Coronary artery (tissue), 2 donors: Measurements from ENCODE around the gene CD300H.

Experiments used
- DNase-seq: peaks from one replicate; pipeline ENCODE4 v3.0.0-alpha.2; 2017; ENCODE audit warnings: low spot score
- H3K27ac ChIP-seq, 2 donors: fragments of 200-600 bp; sonication (generic); one replicate each; pipeline ENCODE4 v1.5.1; 2016 to 2019
- H3K4me3 ChIP-seq: fragments of 200-600 bp; sonication (generic); 2 replicates; pipeline ENCODE4 v1.5.1; 2016; ENCODE audit warnings: mild to moderate bottlenecking, moderate library complexity
- TF ChIP-seq, protein P1 (sequence below): fragments of 200-600 bp; sonication (generic); IDR thresholded peaks from one replicate; pipeline ENCODE4 v1.5.1; 2019; ENCODE audit warnings: antibody characterized with exemption

CD300H gene

DNA sequence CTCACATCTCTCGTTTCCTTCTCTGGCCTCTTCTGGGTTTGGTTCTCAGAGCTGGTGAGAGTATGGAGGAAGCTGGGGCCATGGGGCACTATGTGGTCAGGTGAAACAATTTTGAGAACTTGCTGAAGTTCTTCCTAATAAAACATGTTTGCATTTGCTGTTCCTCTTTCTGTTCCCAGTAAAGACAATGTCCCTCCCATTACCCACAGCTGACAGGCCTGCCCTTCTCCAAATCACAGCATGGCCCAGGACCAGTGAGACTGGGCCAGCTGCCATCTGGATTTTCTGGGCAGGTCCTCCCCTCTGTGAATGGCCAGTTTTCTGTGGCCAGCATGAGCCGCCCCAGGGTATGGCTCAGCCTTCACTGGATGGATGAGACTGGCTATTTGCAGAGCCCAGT is at the start of gene CD300H:
TSS of gene CD300H (minus strand) at position 113 of the 400 bp plus-strand sequence.
- no peak for DNase-seq
- H3K27ac ChIP-seq = no peak within 1 kb of the TSS
- no peak within 1 kb of the TSS for H3K4me3 ChIP-seq
- TF ChIP-seq, protein P1, sequence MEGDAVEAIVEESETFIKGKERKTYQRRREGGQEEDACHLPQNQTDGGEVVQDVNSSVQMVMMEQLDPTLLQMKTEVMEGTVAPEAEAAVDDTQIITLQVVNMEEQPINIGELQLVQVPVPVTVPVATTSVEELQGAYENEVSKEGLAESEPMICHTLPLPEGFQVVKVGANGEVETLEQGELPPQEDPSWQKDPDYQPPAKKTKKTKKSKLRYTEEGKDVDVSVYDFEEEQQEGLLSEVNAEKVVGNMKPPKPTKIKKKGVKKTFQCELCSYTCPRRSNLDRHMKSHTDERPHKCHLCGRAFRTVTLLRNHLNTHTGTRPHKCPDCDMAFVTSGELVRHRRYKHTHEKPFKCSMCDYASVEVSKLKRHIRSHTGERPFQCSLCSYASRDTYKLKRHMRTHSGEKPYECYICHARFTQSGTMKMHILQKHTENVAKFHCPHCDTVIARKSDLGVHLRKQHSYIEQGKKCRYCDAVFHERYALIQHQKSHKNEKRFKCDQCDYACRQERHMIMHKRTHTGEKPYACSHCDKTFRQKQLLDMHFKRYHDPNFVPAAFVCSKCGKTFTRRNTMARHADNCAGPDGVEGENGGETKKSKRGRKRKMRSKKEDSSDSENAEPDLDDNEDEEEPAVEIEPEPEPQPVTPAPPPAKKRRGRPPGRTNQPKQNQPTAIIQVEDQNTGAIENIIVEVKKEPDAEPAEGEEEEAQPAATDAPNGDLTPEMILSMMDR = no peak

DNA sequence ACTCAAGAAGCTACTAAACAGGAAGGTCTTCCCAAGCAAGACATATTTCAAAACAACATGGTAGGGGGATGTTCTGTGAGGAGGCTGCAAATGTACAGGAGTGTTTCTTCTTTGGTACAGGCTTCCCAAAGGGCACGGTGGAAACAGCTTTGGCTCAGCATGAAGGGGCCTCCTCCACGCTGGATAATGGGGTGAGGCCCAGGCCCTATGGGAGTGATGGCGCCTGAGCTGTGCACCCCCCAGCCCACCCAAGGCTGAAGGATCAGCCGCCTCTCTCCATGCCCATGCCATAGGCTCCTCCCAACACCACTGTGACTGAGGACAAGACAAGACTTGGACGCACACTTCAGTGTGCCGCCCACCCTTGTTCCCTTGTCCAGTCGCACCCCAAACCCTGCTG is 49.4 kb upstream of the CD300H start:
- no peak for DNase-seq
- Histone ChIP-seq H3K4me3 (no peak overlapping the region), H3K27ac (no peak overlapping the region)
- TF ChIP-seq, protein P1 = no peak

DNA sequence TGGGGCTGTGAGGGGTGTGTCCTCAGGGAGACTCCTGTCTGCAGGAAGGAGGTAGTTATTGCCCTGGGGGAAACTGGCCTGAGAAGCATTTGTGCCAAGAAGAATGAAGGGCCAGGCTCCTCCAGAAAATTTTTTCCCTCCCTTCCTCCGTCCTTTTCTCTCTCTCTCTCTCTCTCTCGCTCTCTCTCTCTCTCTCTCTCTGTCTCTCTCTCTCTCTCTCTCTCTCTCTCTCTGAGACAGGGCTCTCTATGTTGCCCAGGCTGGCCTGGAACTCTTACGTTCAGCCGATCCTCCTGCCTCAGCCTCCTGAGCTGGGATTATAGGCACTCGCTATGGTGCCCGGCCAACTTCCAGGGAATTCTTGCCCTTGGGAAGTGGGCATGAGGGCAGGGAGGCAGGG is 44.7 kb upstream of the CD300H start:
- no peak for DNase-seq
- H3K4me3 ChIP-seq = no peak overlapping the region
- no peak overlapping the region for H3K27ac ChIP-seq
- TF ChIP-seq, protein P1 = no peak

DNA sequence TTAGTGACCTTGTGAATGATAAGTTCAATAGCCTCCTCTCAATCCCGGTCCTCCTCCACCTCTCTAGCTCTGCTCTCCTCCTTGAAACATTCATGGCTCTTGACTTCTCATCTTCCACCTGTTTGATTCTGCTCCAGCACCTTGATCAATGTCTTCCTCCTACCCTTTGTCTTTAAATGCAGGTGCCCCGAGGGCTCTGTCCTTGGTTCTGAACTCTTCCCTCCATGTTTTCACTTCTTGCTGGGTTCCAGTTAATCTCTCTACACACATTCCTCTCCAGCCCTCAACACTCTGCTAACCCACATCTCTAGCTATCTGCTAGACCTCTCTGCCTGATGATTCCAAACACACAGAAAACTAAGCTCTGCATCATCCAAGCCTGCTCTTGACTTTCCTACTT is 42.8 kb upstream of the CD300H start:
- Histone ChIP-seq H3K4me3 (no peak overlapping the region), H3K27ac (no peak overlapping the region)
- DNase-seq = no peak
- TF ChIP-seq, protein P1 = no peak

DNA sequence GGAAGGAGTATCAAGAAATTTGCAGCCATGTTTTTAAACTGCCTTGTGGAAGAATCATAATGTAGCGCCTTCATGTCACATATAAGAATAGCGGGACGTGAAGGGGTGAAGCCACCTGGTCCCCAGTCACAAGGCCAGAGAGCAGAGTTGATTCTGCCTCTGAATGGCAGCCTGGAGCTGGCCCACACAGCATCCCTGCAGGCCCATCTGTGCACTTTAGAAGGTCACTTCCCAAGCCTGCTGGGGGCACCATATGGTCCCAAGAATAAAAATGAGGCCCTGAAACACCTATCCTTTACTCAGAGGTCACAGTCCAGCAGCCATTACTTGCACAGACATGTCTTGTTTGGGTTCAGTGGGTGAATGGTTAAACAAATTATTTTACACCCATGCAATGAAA is 41.2 kb upstream of the CD300H start:
- DNase-seq = no peak
- TF ChIP-seq, protein P1 = no peak

DNA sequence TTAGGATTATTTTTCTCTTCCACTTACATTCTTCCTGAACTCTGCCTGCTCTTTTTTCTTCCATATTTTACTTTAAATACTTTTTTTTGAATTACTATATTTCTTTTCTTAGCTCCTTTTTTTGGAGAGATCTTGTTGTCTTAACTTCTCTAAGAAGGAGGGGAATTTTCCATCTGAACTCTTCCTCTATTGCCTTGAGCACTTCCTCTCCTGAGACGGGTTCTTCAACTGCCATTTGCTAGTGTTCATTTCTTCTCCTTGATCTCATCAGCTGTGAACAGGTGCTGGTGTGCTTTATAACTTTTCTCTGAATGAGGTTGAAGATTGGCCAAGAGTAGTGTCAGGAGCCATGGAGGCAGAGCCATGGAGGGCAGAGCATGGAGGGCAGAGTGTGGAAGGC is 39.9 kb upstream of the CD300H start:
- Histone ChIP-seq H3K27ac (no peak overlapping the region), H3K4me3 (no peak overlapping the region)
- DNase-seq = no peak
- TF ChIP-seq, protein P1 = no peak

More for the DNA sequence above, 41.2 kb upstream of the CD300H start:
- Histone ChIP-seq H3K4me3 (no peak overlapping the region), H3K27ac (no peak overlapping the region)

DNA sequence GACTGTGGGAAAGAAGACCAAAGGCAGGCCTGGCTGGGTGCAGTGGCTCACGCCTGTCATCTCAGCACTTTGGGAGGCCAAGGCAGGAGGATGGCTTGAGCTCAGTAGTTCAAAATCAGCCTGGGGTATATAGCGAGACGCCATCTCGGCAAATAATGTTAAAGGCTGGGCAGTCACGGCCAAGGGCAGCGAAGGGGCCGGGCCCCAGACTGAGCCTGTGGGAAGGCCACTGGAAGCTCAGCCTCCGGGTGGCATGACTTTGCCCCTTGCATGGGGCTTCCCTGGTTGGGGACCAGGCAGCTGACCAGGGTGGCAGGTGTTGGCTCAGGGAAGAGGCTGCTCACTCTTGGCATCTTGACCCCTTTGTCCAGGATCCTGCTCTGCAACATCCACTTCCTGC is 38.7 kb upstream of the CD300H start:
- no peak overlapping the region for H3K27ac ChIP-seq
- H3K4me3 ChIP-seq = no peak overlapping the region
- TF ChIP-seq, protein P1 = no peak

More for the DNA sequence above, 38.7 kb upstream of the CD300H start:
- no peak for DNase-seq
